ENCODE data around the gene SMAD3.

- TF ChIP-seq POLR2A (IDR thresholded peaks at IDR 0.05) (no peak), CTCF (IDR thresholded peaks at IDR 0.05) (no peak)
These were observed 2.6 kb downstream of the SMAD3 start for GRCh38 chr15:67067930-67068551.
